ENCODE measurements around the gene TRIM59. TPM values are rescaled to one million over a fixed set of nuclear protein-coding genes. Genes with fewer than 3 reads are reported as not detected.

TRIM59 gene, protein sequence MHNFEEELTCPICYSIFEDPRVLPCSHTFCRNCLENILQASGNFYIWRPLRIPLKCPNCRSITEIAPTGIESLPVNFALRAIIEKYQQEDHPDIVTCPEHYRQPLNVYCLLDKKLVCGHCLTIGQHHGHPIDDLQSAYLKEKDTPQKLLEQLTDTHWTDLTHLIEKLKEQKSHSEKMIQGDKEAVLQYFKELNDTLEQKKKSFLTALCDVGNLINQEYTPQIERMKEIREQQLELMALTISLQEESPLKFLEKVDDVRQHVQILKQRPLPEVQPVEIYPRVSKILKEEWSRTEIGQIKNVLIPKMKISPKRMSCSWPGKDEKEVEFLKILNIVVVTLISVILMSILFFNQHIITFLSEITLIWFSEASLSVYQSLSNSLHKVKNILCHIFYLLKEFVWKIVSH
- under 1 TPM; 0.50 to 0.76 TPM for total RNA-seq
- long read RNA-seq, result 0 reads

DNA sequence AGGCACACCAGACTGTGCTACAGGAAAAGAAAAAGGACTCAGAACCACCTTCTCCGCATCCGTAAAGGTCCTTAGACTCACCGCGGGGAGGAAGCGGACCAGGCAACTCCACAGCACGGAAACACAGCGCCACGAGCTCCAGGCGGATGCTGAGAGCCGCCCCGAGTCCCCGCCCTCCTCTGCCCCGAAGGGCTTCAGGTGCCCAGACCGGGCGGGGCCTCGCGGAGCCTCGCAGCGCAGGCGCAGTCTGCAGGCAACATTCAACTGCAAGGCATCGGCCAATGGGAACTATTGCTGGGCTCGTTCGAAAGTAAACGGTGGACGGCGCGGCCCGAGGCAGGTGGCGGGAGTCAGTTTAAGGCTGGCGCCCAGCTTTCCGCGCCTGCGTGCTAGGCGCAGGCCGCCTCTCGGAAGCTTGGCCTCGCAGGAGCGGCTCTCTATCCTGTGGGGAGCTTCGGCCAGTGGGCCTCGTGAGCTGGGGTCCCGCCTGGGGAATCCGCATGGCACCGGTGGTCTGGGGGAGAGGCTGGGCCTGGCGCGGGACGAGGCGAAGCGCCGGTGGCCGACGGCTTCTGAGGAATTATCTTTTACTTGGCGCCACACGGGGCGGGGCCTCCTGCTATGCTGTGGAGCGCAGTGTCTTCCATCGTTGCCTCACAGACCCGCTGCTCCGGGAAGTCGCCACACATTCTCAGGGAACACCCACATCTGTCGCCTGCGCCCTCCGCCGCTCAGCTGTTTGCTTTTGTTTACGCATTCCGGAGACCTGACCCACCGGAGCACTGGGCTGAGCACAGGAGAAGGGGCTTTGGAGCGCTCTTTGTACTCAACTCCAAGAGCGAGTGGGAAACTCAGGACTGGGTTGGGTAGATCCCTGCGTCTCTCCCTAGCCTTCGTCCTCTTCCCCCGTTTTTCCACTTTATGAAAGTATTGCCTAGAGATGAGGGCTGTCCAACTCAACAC lies at the start of gene TRIM59:
TSS of gene TRIM59 (minus strand) at position 151 of the 963 bp plus-strand sequence. CDS start 10,603 bp downstream, outside the sequence.
- peak; percentile 92 to 98 for ATAC-seq
- DNase-seq, result peak; percentile 87
- intact Hi-C loops (cut with DNase I), result no loop called here

DNA sequence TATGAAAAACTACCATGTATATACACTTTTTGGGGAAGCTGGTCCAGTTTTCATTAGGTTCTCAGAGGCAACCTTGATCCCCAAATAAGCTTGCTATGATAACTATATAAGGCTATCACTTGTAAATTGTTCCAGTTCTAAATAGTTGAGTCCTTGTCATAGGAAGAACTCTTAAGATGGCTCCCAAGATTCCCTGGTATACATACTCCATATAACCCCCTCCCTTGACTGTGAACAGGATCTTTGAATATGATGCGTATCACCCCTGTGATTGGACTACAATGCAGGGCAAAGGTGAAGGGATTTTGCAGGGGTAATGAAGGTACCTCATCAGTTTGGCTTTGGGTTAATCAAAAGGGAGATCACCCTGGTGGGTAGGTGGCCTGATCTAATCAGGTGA lies 48.6 kb upstream of the TRIM59 start:
- DNase-seq, result no peak
- intact Hi-C loops (cut with DNase I), result no loop called here
- no peak for ATAC-seq

DNA sequence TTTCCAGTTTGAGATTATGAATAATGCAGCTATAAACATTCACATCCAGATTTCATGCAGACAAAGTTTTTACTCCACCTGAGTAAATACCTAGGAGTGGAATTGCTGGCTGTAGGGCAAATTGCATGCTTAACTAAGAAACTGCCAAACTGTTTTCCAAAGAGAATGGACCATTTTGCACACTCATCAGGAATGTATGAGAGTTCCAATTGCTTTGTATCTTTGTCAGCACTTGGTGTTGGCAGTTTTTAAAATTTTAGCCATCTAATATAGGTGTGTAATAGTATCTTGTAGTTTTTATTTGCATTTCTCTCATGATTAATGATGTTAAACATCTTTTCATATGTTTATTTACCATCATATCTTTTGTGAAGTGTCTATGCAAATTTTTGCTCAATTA lies 40.6 kb upstream of the TRIM59 start:
- DNase-seq (no peak), ATAC-seq (no peak)
- intact Hi-C loops (cut with DNase I), result no loop called here

DNA sequence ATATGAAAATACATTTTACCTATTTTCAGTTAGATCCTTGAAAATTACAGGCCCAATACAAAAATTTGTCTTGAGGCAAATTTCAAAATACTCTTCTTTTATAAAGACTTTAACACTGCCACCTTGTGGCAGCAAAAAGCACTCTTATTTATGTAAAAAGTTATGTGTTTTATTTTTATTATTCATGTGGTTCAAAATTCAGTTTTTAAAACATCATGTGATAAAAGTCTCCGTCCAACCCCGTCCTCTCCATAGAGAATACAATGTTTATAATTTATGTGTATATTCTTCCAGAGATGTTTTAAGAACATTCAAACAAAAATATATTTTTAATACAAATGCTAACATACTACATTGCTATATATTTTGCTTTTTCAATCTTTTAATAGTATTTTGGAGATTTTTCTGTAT lies 36.9 kb upstream of the TRIM59 start:
- intact Hi-C loops (cut with DNase I), result no loop called here
- DNase-seq, result no peak
- no peak for ATAC-seq

DNA sequence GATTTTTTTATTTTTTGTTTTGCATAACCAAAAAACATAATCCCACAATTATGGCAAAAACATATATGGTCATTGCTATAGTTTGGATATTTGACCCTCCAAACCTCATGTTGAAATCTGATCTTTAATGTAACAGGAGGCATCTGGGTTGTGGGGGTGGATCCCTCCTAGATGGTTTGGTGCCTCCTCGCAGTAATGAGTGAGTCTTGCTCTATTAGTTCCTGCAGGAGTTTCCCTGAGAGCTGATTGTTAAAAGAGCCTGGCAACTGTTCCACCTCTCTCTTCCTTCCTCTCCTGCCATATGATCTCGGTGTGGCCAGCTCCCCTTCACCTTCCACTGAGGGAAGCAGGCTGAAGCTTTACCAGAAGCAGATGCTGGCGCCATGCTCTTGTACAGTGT lies 33.2 kb upstream of the TRIM59 start:
- DNase-seq (no peak), ATAC-seq (no peak)
- intact Hi-C loops (cut with DNase I), result no loop called here

DNA sequence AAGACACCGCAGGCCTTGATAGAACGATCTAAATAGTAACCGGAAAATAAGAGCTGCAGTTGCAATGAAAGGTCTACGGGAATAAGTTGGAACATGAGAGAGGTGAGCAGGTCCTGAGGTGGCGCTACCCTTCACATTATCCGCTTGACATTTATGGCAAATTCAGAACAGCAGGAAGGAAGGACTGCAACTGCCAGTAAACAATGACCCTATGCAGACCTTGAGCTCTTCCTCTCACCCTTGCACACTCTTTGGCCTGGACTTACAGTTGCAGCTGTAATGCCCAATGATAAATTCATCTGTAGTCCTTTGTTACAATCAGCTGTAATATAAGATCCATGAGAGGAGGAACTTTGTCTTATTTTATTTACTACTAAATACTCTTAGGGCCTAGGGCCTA lies 32.3 kb upstream of the TRIM59 start:
- ATAC-seq (no peak), DNase-seq (no peak)
- intact Hi-C loops (cut with DNase I), result no loop called here

DNA sequence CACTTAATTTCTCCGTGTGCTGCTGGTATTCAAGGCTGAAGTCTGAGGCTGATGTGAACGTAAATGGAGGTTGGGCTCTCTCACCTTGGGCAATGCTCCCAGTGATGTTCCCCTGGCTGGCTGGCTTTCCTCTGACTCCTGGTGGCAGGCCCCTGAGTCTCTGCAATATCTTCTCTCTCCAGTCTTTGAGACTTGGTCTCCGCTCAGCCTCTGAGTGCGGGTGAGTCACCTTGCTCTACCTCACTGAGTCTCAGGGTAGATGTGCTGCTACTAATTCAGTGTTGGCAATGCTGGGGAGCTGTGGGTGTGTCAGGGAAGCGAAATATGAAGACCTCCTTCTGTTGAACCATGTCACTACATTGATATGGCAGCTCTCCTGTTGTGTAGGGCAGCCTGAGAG lies 31.3 kb upstream of the TRIM59 start:
- no peak for ATAC-seq
- DNase-seq, result no peak
- intact Hi-C loops (cut with DNase I), result no loop called here

DNA sequence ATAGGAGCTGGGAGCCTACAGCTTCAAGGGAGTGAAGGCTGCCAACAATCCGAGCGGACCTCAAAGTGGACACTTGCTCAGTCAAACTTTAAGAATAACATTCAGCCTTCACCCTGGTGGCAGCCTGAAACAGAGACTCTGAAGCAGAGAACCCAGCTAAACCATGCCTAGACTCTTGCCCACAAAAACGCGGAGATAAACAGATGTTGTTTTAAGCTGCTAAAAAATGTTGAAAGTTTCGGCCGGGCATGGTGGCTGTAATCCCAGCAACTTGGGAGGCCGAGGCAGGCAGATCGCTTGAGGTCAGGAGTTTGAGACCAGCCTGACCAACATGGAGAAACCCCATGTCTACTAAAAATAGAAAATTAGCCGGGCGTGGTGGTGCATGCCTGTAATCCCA lies 29.8 kb upstream of the TRIM59 start:
- ATAC-seq, result no peak
- intact Hi-C loops (cut with DNase I), result no loop called here

DNA sequence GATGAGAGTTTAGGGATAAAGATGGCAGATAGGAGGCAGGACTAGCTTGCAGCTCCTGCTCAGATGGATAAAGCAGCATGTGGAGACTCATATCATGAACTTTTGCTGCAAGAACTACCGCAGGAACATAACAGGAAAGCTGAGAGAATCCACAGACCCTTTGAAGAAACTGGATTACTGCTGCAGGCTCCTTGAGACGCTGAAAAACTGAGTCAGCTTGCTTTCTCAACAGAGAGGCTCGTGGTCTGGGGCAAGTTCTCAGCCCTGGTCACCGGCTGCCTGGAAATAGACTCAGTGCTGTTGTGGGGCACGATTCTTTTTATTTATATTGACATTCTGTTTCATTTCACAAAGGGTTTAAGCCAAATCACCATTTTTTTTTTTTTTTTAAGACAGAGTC lies 28.8 kb upstream of the TRIM59 start:
- DNase-seq, result no peak
- intact Hi-C loops (cut with DNase I), result no loop called here
- no peak for ATAC-seq

More for the DNA sequence above, 29.8 kb upstream of the TRIM59 start:
- DNase-seq, result no peak

DNA sequence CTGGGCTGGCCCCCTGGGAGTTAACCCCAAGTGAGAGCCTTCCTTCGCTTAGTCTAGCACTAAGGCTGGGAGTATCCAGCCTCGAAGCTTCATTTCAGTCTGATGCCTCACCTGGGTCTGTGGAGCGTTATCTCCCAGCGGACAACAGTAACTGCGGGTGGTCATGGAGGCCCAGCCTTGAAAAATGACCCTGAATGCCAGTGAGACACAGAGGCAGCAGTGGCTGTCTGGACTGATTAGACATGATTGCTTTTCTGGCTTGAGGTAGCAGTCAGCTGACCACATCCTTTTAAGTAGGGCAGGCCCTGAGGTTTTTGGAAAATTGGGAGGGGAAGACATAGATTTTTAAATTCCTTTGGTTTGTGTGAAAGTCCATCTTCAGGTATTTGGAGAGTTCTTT lies 28.2 kb upstream of the TRIM59 start:
- intact Hi-C loops (cut with DNase I), result no loop called here
- no peak for DNase-seq
- ATAC-seq, result no peak

DNA sequence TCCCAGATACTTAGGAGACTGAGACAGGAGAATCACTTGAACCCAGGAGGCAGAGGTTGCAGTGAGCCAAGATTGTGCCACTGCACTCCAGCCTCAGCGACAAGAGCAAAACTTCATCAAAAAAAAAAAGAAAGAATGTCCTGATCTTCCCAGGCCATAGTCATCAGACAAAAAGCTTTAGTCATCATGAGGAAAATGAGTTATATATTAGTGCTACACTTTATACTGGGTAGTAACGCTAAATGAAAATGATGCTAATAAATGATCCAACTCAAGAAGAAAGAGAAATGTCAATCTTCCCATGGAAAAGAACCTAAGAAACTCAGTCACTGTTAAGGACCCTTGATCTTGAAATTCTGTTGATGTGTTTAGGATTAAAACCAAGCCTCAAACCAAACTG lies 26.3 kb upstream of the TRIM59 start:
- intact Hi-C loops (cut with DNase I), result no loop called here
- DNase-seq (no peak), ATAC-seq (no peak)

DNA sequence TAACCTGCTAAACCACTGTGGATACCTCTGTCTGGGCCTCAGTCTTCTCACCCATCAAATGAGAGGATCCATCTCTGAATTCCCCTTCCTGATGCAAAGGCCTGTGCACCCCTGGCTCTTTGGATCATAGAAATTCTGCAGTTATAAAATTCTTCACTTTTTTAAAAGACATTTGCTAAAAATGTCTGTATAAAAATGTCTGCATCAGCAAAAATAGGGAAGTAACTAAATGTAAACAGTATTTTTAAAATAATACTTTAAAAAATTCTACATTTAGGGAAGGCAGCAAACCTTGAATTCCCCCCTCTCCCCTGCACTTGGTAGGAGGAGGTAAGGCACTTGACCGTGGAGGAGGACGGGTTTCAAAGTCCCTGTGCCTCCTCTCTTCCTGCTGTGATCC lies 25.6 kb upstream of the TRIM59 start:
- DNase-seq (no peak), ATAC-seq (no peak)
- intact Hi-C loops (cut with DNase I), result no loop called here

DNA sequence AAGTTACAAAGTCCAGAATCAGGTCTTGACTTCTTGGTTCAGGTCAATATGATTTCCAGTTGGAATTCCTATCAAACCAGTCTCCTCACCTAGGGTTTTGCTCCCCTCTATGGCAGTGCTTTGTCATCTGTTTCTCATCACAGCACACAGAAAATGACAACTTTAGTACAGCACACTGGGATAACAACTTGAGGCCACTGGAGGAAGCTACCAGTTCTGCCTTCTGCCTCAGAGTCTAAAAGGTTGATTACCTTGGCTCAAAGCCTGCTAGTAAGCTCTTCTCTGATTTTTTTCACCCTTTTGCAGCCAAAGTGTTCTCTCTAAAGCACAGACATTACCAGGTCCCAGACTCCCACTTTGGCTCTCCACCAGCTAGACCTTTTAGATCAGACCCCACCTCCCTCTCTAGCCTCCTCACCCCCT lies 24.8 kb upstream of the TRIM59 start:
- no peak for ATAC-seq
- DNase-seq, result no peak
- intact Hi-C loops (cut with DNase I), result no loop called here

DNA sequence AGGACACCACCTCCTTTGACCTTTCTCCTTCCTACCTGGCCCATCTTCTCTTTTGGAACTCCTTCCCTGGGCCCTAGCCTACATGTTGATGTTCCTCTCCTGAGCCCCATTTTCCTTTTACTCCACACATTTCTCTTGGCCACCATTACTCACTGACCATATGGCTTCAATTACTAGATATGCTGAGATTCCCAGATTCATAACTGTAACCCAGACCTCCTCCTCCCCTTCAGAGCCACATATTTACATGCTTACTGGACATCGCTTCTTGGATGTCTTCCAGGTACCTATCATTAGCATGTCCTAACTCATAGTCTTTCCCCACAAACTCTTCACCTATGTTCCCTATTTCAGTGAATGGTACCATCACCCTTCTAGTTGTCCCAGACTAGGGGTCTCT lies 24.4 kb upstream of the TRIM59 start:
- DNase-seq, result no peak
- ATAC-seq, result no peak
- intact Hi-C loops (cut with DNase I), result no loop called here

DNA sequence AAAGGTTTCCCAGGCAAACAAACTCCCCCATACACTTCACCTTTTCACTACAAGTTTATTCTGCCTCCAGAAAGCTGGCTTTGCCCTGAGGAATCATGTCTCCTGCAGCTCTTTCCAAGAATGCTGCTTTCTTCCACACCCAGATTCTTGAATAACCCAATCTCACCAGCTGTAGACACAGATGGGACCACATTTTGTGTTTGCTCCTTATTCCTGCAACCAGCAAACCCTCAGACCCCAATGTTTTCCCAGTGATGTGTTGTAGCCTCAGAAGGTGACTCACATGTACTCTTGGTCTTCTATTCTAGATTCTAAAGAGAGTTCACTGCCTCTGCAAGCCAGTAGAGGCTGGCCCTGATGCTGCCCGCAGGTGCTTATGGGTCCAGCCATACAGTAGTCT lies 23.6 kb upstream of the TRIM59 start:
- DNase-seq (no peak), ATAC-seq (no peak)
- intact Hi-C loops (cut with DNase I), result no loop called here

DNA sequence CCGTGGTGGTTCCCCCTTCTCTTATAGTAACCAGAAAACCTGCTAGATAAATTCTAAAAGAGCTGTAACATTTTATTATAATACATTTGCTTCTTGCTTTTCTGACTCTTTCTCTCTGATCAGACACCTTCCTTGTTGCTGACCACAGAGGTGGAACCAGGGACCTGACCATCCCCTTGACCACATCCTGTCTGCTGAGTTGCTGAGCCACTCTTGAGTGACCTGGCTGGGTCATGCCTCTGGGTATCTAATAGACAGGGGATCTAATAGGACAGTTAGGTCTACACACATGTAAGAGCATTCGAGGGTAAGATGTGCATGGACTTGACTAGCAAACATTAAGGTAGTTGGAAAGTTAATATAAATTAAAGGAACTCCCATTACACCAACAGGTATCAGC lies 22.8 kb upstream of the TRIM59 start:
- ATAC-seq, result no peak
- no peak for DNase-seq
- intact Hi-C loops (cut with DNase I), result no loop called here

DNA sequence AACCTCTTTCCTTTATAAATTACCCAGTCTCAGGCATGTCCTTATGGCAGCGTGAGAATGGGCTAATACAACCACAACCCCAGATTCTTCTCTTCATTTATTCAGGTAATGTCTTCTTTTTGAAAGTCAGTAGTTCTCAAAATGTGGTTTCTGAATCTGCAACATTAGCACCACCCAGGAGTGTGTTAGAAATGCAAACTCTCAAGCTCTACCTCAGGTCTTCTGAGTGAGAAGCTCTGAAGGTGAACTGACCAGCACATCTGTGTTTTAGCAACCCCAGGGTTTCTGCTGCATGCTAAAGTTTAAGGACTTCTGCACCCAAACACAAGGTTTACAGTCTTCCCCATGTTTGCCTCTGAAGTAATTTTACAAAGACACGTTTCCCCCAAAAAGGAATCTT lies 22.3 kb upstream of the TRIM59 start:
- ATAC-seq (no peak), DNase-seq (no peak)
- intact Hi-C loops (cut with DNase I), result no loop called here

DNA sequence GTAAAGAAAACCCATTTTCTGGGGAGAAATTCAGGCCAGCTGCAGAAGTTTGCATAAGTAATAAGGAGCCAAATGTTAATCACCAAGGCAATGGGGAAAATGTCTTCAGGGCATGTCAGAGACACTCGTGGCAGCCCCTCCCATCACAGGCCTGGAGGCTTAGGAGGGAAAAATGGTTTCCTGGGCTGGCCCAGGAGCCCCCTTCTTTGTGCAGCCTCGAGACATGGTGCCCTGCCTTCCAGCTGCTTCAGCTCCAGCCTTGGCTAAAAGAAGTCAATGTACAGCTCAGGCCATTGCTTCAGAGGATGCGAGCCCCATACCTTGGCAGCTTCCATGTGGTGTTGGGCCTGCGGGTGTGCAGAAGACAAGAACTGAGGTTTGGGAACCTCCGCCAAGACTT lies 20.6 kb upstream of the TRIM59 start:
- intact Hi-C loops (cut with DNase I), result no loop called here
- DNase-seq (no peak), ATAC-seq (no peak)

DNA sequence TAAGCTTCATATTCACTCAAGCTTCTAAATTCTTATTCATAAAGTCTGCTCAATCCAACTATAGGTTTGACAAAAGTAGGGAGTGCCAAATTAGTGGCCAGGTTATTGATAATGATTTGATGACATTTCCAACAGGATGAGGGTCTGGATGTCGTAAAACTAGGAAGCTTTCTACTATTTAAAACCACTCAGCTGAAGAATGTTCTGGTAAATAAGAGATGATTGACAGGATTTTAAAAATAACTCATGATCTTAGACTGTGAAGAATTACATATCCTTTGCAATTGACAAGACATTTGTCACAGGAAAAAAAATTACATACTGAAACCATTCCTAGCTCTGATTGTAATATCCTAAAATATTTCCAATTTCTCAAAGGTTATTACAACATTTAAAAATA lies 15.4 kb upstream of the TRIM59 start:
- intact Hi-C loops (cut with DNase I), result no loop called here
- no peak for DNase-seq
- ATAC-seq, result no peak

DNA sequence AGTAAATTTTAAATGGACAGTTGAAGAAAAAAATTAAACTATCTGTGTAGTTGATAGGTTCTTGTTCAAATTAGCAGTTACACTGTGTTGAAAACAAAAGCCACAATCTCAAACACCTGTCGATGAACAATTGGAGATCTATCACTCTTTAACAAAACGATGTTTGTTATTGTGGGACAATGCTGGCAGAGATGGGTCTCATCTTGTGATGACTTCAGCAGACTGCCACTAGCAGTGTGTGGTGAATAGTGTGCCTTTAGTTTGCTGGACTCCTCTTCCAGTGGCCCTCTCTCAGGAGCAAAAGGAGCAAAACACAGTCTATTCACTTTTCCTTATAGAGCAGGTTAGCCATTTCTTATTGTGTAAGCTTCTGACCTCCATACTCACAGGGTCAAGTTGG lies 14.7 kb upstream of the TRIM59 start:
- no peak for ATAC-seq
- intact Hi-C loops (cut with DNase I), result no loop called here

More for the DNA sequence above, 14.7 kb upstream of the TRIM59 start:
- no peak for DNase-seq
